ENCODE results near the gene LEPR.

Gene LEPR

GRCh38 chr1:65429806-65430205 lies 9.3 kb downstream of the LEPR start:
- Histone ChIP-seq H3K36me3 (ENCODE audit: control insufficient read depth, insufficient read depth, low read length) (peaks cover 13% of the 10 kb centered on the region), H3K4me3 (ENCODE audit: low read length) (no peak overlapping the region), H3K9me3 (ENCODE audit: control insufficient read depth, low read length) (no peaks in the 10 kb centered on the region), H3K4me1 (ENCODE audit: control insufficient read depth, insufficient read depth, low read length) (no peaks in the 10 kb centered on the region), H3K9ac (ENCODE audit: low read length) (no peak overlapping the region), H3K27me3 (ENCODE audit: control insufficient read depth, insufficient read depth, low read length) (no peaks in the 10 kb centered on the region)

GRCh38 chr1:65431111-65431705 lies 10.7 kb downstream of the LEPR start:
- H3K9ac ChIP-seq (ENCODE audit: low read length) = no peak overlapping the region
- H3K4me1 ChIP-seq (ENCODE audit: control insufficient read depth, insufficient read depth, low read length) = no peaks in the 10 kb centered on the region
- H3K27me3 ChIP-seq (ENCODE audit: control insufficient read depth, insufficient read depth, low read length) = no peaks in the 10 kb centered on the region
- H3K9me3 ChIP-seq (ENCODE audit: control insufficient read depth, low read length) = no peaks in the 10 kb centered on the region
- no peak overlapping the region for H3K4me3 ChIP-seq (ENCODE audit: low read length)
- peaks cover 4% of the 10 kb centered on the region for H3K36me3 ChIP-seq (ENCODE audit: control insufficient read depth, insufficient read depth, low read length)

GRCh38 chr1:65432918-65433317 lies 12.4 kb downstream of the LEPR start:
- no peaks in the 10 kb centered on the region for H3K9me3 ChIP-seq (ENCODE audit: control insufficient read depth, low read length)
- H3K36me3 ChIP-seq (ENCODE audit: control insufficient read depth, insufficient read depth, low read length) = peaks cover 4% of the 10 kb centered on the region
- H3K4me3 ChIP-seq (ENCODE audit: low read length) = no peak overlapping the region
- H3K4me1 ChIP-seq (ENCODE audit: control insufficient read depth, insufficient read depth, low read length) = no peaks in the 10 kb centered on the region
- no peak overlapping the region for H3K9ac ChIP-seq (ENCODE audit: low read length)
- no peaks in the 10 kb centered on the region for H3K27me3 ChIP-seq (ENCODE audit: control insufficient read depth, insufficient read depth, low read length)

GRCh38 chr1:65434255-65434654 lies 13.8 kb downstream of the LEPR start:
- Histone ChIP-seq H3K36me3 (ENCODE audit: control insufficient read depth, insufficient read depth, low read length) (peaks cover 4% of the 10 kb centered on the region), H3K9ac (ENCODE audit: low read length) (no peak overlapping the region), H3K9me3 (ENCODE audit: control insufficient read depth, low read length) (no peaks in the 10 kb centered on the region), H3K27me3 (ENCODE audit: control insufficient read depth, insufficient read depth, low read length) (no peaks in the 10 kb centered on the region), H3K4me1 (ENCODE audit: control insufficient read depth, insufficient read depth, low read length) (no peaks in the 10 kb centered on the region), H3K4me3 (ENCODE audit: low read length) (no peak overlapping the region)

- Histone ChIP-seq H3K4me1 (ENCODE audit: control insufficient read depth, insufficient read depth, low read length) (no peaks in the 10 kb centered on the region), H3K27me3 (ENCODE audit: control insufficient read depth, insufficient read depth, low read length) (no peaks in the 10 kb centered on the region), H3K9ac (ENCODE audit: low read length) (no peak overlapping the region), H3K36me3 (ENCODE audit: control insufficient read depth, insufficient read depth, low read length) (peaks cover 4% of the 10 kb centered on the region), H3K4me3 (ENCODE audit: low read length) (no peak overlapping the region), H3K9me3 (ENCODE audit: control insufficient read depth, low read length) (no peaks in the 10 kb centered on the region)
Observed at GRCh38 chr1:65434760-65435159, 14.3 kb downstream of the LEPR start.

- Histone ChIP-seq H3K36me3 (ENCODE audit: control insufficient read depth, insufficient read depth, low read length) (peaks cover 4% of the 10 kb centered on the region), H3K27me3 (ENCODE audit: control insufficient read depth, insufficient read depth, low read length) (no peaks in the 10 kb centered on the region), H3K9ac (ENCODE audit: low read length) (no peak overlapping the region), H3K4me3 (ENCODE audit: low read length) (no peak overlapping the region), H3K9me3 (ENCODE audit: control insufficient read depth, low read length) (no peaks in the 10 kb centered on the region), H3K4me1 (ENCODE audit: control insufficient read depth, insufficient read depth, low read length) (no peaks in the 10 kb centered on the region)
Observed at GRCh38 chr1:65435987-65436386, 15.5 kb downstream of the LEPR start.

- Histone ChIP-seq H3K4me1 (ENCODE audit: control insufficient read depth, insufficient read depth, low read length) (no peaks in the 10 kb centered on the region), H3K27me3 (ENCODE audit: control insufficient read depth, insufficient read depth, low read length) (no peaks in the 10 kb centered on the region), H3K9ac (ENCODE audit: low read length) (no peak overlapping the region), H3K36me3 (ENCODE audit: control insufficient read depth, insufficient read depth, low read length) (peaks cover 4% of the 10 kb centered on the region), H3K4me3 (ENCODE audit: low read length) (no peak overlapping the region), H3K9me3 (ENCODE audit: control insufficient read depth, low read length) (no peaks in the 10 kb centered on the region)
Observed at GRCh38 chr1:65437616-65438015, 17.1 kb downstream of the LEPR start.

GRCh38 chr1:65440322-65440900 lies 19.9 kb downstream of the LEPR start:
- no peak overlapping the region for H3K9ac ChIP-seq (ENCODE audit: low read length)
- H3K36me3 ChIP-seq (ENCODE audit: control insufficient read depth, insufficient read depth, low read length) = no peaks in the 10 kb centered on the region
- no peaks in the 10 kb centered on the region for H3K27me3 ChIP-seq (ENCODE audit: control insufficient read depth, insufficient read depth, low read length)
- H3K4me3 ChIP-seq (ENCODE audit: low read length) = no peak overlapping the region
- no peaks in the 10 kb centered on the region for H3K4me1 ChIP-seq (ENCODE audit: control insufficient read depth, insufficient read depth, low read length)
- H3K9me3 ChIP-seq (ENCODE audit: control insufficient read depth, low read length) = no peaks in the 10 kb centered on the region

GRCh38 chr1:65440915-65441314 lies 20.4 kb downstream of the LEPR start:
- H3K9me3 ChIP-seq (ENCODE audit: control insufficient read depth, low read length) = no peaks in the 10 kb centered on the region
- H3K4me1 ChIP-seq (ENCODE audit: control insufficient read depth, insufficient read depth, low read length) = no peaks in the 10 kb centered on the region
- no peaks in the 10 kb centered on the region for H3K27me3 ChIP-seq (ENCODE audit: control insufficient read depth, insufficient read depth, low read length)
- H3K36me3 ChIP-seq (ENCODE audit: control insufficient read depth, insufficient read depth, low read length) = no peaks in the 10 kb centered on the region
- no peak overlapping the region for H3K4me3 ChIP-seq (ENCODE audit: low read length)
- no peak overlapping the region for H3K9ac ChIP-seq (ENCODE audit: low read length)

GRCh38 chr1:65441464-65441863 lies 21.0 kb downstream of the LEPR start:
- Histone ChIP-seq H3K9me3 (ENCODE audit: control insufficient read depth, low read length) (no peaks in the 10 kb centered on the region), H3K9ac (ENCODE audit: low read length) (no peak overlapping the region), H3K36me3 (ENCODE audit: control insufficient read depth, insufficient read depth, low read length) (no peaks in the 10 kb centered on the region), H3K27me3 (ENCODE audit: control insufficient read depth, insufficient read depth, low read length) (no peaks in the 10 kb centered on the region), H3K4me3 (ENCODE audit: low read length) (no peak overlapping the region), H3K4me1 (ENCODE audit: control insufficient read depth, insufficient read depth, low read length) (no peaks in the 10 kb centered on the region)

- Histone ChIP-seq H3K4me3 (ENCODE audit: low read length) (no peak overlapping the region), H3K27me3 (ENCODE audit: control insufficient read depth, insufficient read depth, low read length) (no peaks in the 10 kb centered on the region), H3K4me1 (ENCODE audit: control insufficient read depth, insufficient read depth, low read length) (no peaks in the 10 kb centered on the region), H3K9me3 (ENCODE audit: control insufficient read depth, low read length) (no peaks in the 10 kb centered on the region), H3K36me3 (ENCODE audit: control insufficient read depth, insufficient read depth, low read length) (no peaks in the 10 kb centered on the region), H3K9ac (ENCODE audit: low read length) (no peak overlapping the region)
Observed at GRCh38 chr1:65442442-65442841, 22.0 kb downstream of the LEPR start.

GRCh38 chr1:65443647-65444046 lies 23.2 kb downstream of the LEPR start:
- Histone ChIP-seq H3K9ac (ENCODE audit: low read length) (no peak overlapping the region), H3K36me3 (ENCODE audit: control insufficient read depth, insufficient read depth, low read length) (no peaks in the 10 kb centered on the region), H3K27me3 (ENCODE audit: control insufficient read depth, insufficient read depth, low read length) (no peaks in the 10 kb centered on the region), H3K4me1 (ENCODE audit: control insufficient read depth, insufficient read depth, low read length) (no peaks in the 10 kb centered on the region), H3K9me3 (ENCODE audit: control insufficient read depth, low read length) (no peaks in the 10 kb centered on the region), H3K4me3 (ENCODE audit: low read length) (no peak overlapping the region)

Data from mucosa of stomach (tissue), 1 donor.